Stomach (tissue), 9 donors: ENCODE data around the gene PRR16. TPM values are rescaled to one million over a fixed set of nuclear protein-coding genes. Genes with fewer than 3 reads are reported as not detected.
"Not testable (repeated sequence)": the region's sequence is repeated elsewhere in the genome, so short reads cannot be mapped to it uniquely, and the experiment has no call there.

Experiments
- DNase-seq, 2 donors: peaks; one replicate each; pipeline versions ENCODE4 v3.0.0 to v3.0.0-alpha.2; 2013 to 2019
- H3K27ac ChIP-seq, 5 donors: fragments of 200-600 bp in 4 of 5; sonication (generic) in 4 of 5; one replicate each; pipeline ENCODE4 v1.5.1; 2013 to 2019; ENCODE audit warnings: mild to moderate bottlenecking in 1 of 5, moderate library complexity in 1 of 5
- H3K27me3 ChIP-seq, 3 donors: fragments of 200-600 bp; sonication (generic); one replicate each; pipeline ENCODE4 v1.5.1; 2017 to 2019; ENCODE audit warnings: mixed run types in 1 of 3
- H3K36me3 ChIP-seq, 4 donors: fragments of 200-600 bp; sonication (generic); 1 replicate in 3 of 4; 2 replicates in 1 of 4; pipeline ENCODE4 v1.5.1; 2016 to 2019
- H3K4me1 ChIP-seq, 4 donors: fragments of 200-600 bp; sonication (generic); one replicate each; pipeline ENCODE4 v1.5.1; 2016 to 2019
- H3K4me3 ChIP-seq, 4 donors: fragments of 200-600 bp; sonication (generic) in 3 of 4; one replicate each; pipeline ENCODE4 v1.5.1; 2016 to 2019; ENCODE audit warnings: mild to moderate bottlenecking in 1 of 4
- H3K9me3 ChIP-seq, 4 donors: fragments of 200-600 bp; sonication (generic); one replicate each; pipeline ENCODE4 v1.5.1; 2016 to 2019
- CTCF ChIP-seq, 7 experiments: fragments of 450-650 bp in 4 of 7; fragments of 200-600 bp in 3 of 7; sonication (generic) in 3 of 7; IDR thresholded peaks; one replicate each; pipeline ENCODE4 v1.5.1; 2016 to 2019; ENCODE audit warnings: antibody characterized with exemption in 7 of 7, control low read depth in 2 of 7, mild to moderate bottlenecking in 1 of 7
- EP300 ChIP-seq: sonication (generic); formaldehyde crosslinking; IDR thresholded peaks from one replicate; pipeline ENCODE4 v1.6.1; 2017; ENCODE audit warnings: antibody characterized with exemption
- POLR2A ChIP-seq, 4 donors: fragments of 450-650 bp; IDR thresholded peaks; one replicate each; pipeline ENCODE4 v1.6.1; 2016; ENCODE audit warnings: antibody characterized with exemption in 4 of 4, control low read depth in 2 of 4, mild to moderate bottlenecking in 1 of 4, moderate library complexity in 1 of 4
- POLR2AphosphoS5 ChIP-seq, 3 donors: sonication (generic); formaldehyde crosslinking; IDR thresholded peaks; one replicate each; pipeline ENCODE4 v1.6.1; 2016; ENCODE audit warnings: antibody characterized with exemption in 3 of 3
- whole genome bisulfite sequencing, 5 donors: extraction: QIAGEN DNeasy Blood & Tissue Kit in 3 of 5; methylation state at CpG; one replicate each; pipeline versions ENCODE4 v1.1.5 to v1.1.7; 2013 to 2018; 5-methylcytosine and 5-hydroxymethylcytosine counted together
- intact Hi-C: fragments of 100-400 bp; cut with DNase I; formaldehyde crosslinking; loops from one replicate; pipeline ENCODE4 v1.15.1; 2023; ENCODE audit warnings: low total_unique reads
- polyA plus RNA-seq, 3 donors: library from polyadenylated mRNA; stranded (reverse); fragments of 200-250 nt; gene quantifications; one replicate each; pipeline ENCODE4 v1.2.3, GENCODE V29; 2013
- total RNA-seq, 5 donors: library from RNA; depleted of rRNA; stranded (reverse); fragments of >200 nt; gene quantifications; one replicate each; pipeline versions ENCODE4 v1.1.0 to v1.2.3, GENCODE V29; 2014 to 2016
- donor health status: healthy with polysubstance abuse.
- donor health status: Bipolar disorder and iron deficiency.
- donor health status: healthy.

PRR16 gene
- total and polyA plus RNA-seq, 8 donors: 1.3 to 40.8 (median 8.1) TPM

GRCh38 chr5:120692325-120692724, 228.2 kb downstream of the PRR16 start:
- no peaks in the 10 kb centered on the region for H3K36me3 ChIP-seq
- TF ChIP-seq POLR2AphosphoS5 (IDR thresholded peaks at IDR 0.05) (no peak), POLR2A (IDR thresholded peaks at IDR 0.05) (no peak), EP300 (no peak), CTCF (IDR thresholded peaks at IDR 0.05) (no peak)
- no peak overlapping the region for H3K4me3 ChIP-seq
- DNase-seq: no peak
- WGBS, 5 donors: 80 to 91% (median 85%) methylated on average over 2 of the region's 2 CpGs
- H3K4me1 ChIP-seq: no peaks in the 10 kb centered on the region
- intact Hi-C loops: no loop called here
- no peaks in the 10 kb centered on the region for H3K9me3 ChIP-seq
- no peaks in the 10 kb centered on the region for H3K27me3 ChIP-seq
- no peak overlapping the region for H3K27ac ChIP-seq

GRCh38 chr5:120695368-120695880, 231.3 kb downstream of the PRR16 start:
- Histone ChIP-seq H3K4me1 (no peaks in the 10 kb centered on the region), H3K4me3 (no peak overlapping the region), H3K36me3 (no peaks in the 10 kb centered on the region), H3K9me3 (no peaks in the 10 kb centered on the region), H3K27me3 (no peaks in the 10 kb centered on the region), H3K27ac (no peak overlapping the region)
- TF ChIP-seq EP300 (no peak), POLR2A (IDR thresholded peaks at IDR 0.05) (no peak), CTCF (IDR thresholded peaks at IDR 0.05) (no peak), POLR2AphosphoS5 (IDR thresholded peaks at IDR 0.05) (no peak)
- intact Hi-C loops: no loop called here
- no peak for DNase-seq
- WGBS, 5 donors: 61 to 78% (median 69%) methylated on average over 4 of the region's 4 CpGs

GRCh38 chr5:120697147-120697546, 233.0 kb downstream of the PRR16 start:
- H3K9me3 ChIP-seq: no peaks in the 10 kb centered on the region
- H3K27me3 ChIP-seq: no peaks in the 10 kb centered on the region
- H3K4me1 ChIP-seq: no peaks in the 10 kb centered on the region
- intact Hi-C loops: no loop called here
- DNase-seq: no peak
- WGBS, 5 donors: 59 to 75% (median 65%) methylated on average over 4 of the region's 4 CpGs
- no peak overlapping the region for H3K4me3 ChIP-seq
- no peaks in the 10 kb centered on the region for H3K36me3 ChIP-seq
- no peak overlapping the region for H3K27ac ChIP-seq
- TF ChIP-seq POLR2AphosphoS5 (IDR thresholded peaks at IDR 0.05) (no peak), POLR2A (IDR thresholded peaks at IDR 0.05) (no peak), CTCF (IDR thresholded peaks at IDR 0.05) (no peak), EP300 (no peak)

- intact Hi-C loops, H3K27me3 ChIP-seq, H3K36me3 ChIP-seq, H3K4me1 ChIP-seq, H3K27ac ChIP-seq, H3K4me3 ChIP-seq, DNase-seq, H3K9me3 ChIP-seq: not testable (repeated sequence)
- whole genome bisulfite sequencing, 5 donors: 68 to 82% (median 77%) methylated on average over 9 to 13 of the region's 13 CpGs
These were observed 233.7 kb downstream of the PRR16 start for GRCh38 chr5:120697670-120698327.

- whole genome bisulfite sequencing, 5 donors: 83 to 91% (median 90%) methylated on average over 8 to 12 of the region's 12 CpGs
- H3K9me3 ChIP-seq, H3K4me1 ChIP-seq, H3K27ac ChIP-seq, H3K36me3 ChIP-seq, intact Hi-C loops, DNase-seq, H3K4me3 ChIP-seq, H3K27me3 ChIP-seq: not testable (repeated sequence)
These were observed 236.6 kb downstream of the PRR16 start for GRCh38 chr5:120700653-120701052.

- DNase-seq, H3K36me3 ChIP-seq, H3K4me1 ChIP-seq, H3K27ac ChIP-seq, H3K4me3 ChIP-seq, H3K27me3 ChIP-seq, H3K9me3 ChIP-seq, intact Hi-C loops: not testable (repeated sequence)
- WGBS, 5 donors: 44 to 50% (median 47%) methylated on average over 15 to 16 of the region's 16 CpGs
These were observed 238.9 kb downstream of the PRR16 start for GRCh38 chr5:120702817-120703538.
